Measurements from ENCODE around the gene SHC3. TPM values are rescaled to one million over a fixed set of nuclear protein-coding genes. Genes with fewer than 3 reads are reported as not detected.

Gene SHC3
- polyA plus RNA-seq, 1 experiment = 1.3 TPM

DNA sequence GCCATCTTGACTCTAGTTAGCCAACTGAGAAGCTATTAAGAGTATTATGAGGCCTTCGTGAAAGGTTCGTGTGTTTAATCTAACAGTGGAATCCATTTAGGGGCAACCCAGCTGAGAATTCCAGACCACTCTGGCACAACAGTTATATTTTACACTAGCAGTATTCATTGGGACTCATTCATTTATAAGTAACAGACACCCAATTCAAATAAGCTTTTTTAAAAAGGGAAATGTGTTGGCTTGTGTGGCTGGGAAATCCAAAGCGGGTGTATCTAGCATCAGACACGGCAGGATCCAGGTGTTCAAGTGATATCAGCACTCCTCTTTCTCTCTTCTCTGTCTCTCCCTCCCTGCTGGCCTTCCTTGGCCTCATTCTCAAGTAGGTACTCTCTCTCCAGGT lies 46.0 kb upstream of the SHC3 start:
- Histone ChIP-seq H3K27me3 (ENCODE audit: control insufficient read depth, insufficient read depth, low read length) (peaks cover 1% of the 10 kb centered on the region), H3K36me3 (ENCODE audit: control insufficient read depth, insufficient read depth, low read length) (no peaks in the 10 kb centered on the region), H3K4me3 (ENCODE audit: low read depth, low read length) (no peak overlapping the region)
- POLR2A ChIA-PET = no interaction called here
- CTCF ChIA-PET = no interaction called here
- no peak for DNase-seq (ENCODE audit: low read depth)
- TF ChIP-seq, protein P1, sequence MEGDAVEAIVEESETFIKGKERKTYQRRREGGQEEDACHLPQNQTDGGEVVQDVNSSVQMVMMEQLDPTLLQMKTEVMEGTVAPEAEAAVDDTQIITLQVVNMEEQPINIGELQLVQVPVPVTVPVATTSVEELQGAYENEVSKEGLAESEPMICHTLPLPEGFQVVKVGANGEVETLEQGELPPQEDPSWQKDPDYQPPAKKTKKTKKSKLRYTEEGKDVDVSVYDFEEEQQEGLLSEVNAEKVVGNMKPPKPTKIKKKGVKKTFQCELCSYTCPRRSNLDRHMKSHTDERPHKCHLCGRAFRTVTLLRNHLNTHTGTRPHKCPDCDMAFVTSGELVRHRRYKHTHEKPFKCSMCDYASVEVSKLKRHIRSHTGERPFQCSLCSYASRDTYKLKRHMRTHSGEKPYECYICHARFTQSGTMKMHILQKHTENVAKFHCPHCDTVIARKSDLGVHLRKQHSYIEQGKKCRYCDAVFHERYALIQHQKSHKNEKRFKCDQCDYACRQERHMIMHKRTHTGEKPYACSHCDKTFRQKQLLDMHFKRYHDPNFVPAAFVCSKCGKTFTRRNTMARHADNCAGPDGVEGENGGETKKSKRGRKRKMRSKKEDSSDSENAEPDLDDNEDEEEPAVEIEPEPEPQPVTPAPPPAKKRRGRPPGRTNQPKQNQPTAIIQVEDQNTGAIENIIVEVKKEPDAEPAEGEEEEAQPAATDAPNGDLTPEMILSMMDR (IDR thresholded peaks at IDR 0.05; ENCODE audit: insufficient read depth, low read depth, low read length) = no peak

DNA sequence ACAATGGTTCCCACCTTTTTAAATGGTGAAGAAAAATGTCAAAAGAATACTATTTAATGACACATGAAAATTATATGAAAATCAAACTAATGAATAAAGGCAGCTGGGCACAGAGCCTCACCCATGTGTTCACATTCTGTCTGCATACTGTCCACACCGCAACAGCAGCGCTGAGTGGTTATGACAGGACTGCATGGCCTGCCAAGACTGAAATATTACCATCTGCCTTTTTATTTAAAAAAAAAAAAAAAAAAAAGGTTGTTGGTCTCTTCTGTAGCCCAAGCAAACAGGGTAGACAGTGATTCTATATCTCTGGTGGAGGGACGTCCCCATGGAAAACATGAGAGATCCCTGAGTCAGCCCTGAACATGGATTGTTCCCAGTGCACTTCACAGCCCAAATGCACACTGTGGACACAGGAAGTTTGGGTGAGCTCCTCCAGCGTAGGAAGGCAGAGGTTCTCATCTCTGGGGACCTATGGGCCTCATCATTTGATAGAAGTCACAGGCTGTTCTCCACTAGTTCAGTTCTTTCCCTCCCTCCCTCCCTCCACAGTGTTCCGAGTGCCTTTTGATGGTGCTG lies 44.9 kb upstream of the SHC3 start:
- TF ChIP-seq, protein P1 (IDR thresholded peaks at IDR 0.05; ENCODE audit: insufficient read depth, low read depth, low read length) = no peak
- ChIA-PET POLR2A (no interaction called here), CTCF (no interaction called here)
- DNase-seq (ENCODE audit: low read depth) = no peak
- Histone ChIP-seq H3K36me3 (ENCODE audit: control insufficient read depth, insufficient read depth, low read length) (no peaks in the 10 kb centered on the region), H3K27me3 (ENCODE audit: control insufficient read depth, insufficient read depth, low read length) (peaks cover 4% of the 10 kb centered on the region), H3K4me3 (ENCODE audit: low read depth, low read length) (no peak overlapping the region)

DNA sequence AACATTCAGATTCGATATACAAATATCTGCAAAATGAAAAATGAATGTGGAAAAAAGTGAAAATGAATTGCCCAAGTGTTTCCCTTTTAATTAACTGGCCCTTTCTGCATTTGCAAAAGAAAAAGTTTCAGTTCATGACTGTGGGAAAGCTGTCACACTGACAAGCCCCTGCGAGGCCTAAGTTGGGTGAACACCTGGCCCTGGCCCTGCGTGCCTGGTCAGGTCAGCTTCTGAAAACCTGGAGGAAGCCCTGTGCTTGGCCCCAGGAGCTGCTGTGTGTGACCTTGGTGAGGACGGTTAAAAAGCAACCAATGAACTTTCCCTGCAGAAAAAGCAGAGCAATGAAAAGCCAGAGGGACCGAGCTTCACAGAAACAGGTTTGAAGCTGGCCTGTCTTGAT lies 41.0 kb upstream of the SHC3 start:
- no peaks in the 10 kb centered on the region for H3K36me3 ChIP-seq (ENCODE audit: control insufficient read depth, insufficient read depth, low read length)
- CTCF ChIA-PET = no interaction called here
- POLR2A ChIA-PET = no interaction called here
- H3K4me3 ChIP-seq (ENCODE audit: low read depth, low read length) = no peak overlapping the region
- H3K27me3 ChIP-seq (ENCODE audit: control insufficient read depth, insufficient read depth, low read length) = peaks cover 2% of the 10 kb centered on the region; the same call in 1 of the 2 replicates
- TF ChIP-seq, protein P1 (IDR thresholded peaks at IDR 0.05; ENCODE audit: insufficient read depth, low read depth, low read length) = no peak
- no peak for DNase-seq (ENCODE audit: low read depth)

DNA sequence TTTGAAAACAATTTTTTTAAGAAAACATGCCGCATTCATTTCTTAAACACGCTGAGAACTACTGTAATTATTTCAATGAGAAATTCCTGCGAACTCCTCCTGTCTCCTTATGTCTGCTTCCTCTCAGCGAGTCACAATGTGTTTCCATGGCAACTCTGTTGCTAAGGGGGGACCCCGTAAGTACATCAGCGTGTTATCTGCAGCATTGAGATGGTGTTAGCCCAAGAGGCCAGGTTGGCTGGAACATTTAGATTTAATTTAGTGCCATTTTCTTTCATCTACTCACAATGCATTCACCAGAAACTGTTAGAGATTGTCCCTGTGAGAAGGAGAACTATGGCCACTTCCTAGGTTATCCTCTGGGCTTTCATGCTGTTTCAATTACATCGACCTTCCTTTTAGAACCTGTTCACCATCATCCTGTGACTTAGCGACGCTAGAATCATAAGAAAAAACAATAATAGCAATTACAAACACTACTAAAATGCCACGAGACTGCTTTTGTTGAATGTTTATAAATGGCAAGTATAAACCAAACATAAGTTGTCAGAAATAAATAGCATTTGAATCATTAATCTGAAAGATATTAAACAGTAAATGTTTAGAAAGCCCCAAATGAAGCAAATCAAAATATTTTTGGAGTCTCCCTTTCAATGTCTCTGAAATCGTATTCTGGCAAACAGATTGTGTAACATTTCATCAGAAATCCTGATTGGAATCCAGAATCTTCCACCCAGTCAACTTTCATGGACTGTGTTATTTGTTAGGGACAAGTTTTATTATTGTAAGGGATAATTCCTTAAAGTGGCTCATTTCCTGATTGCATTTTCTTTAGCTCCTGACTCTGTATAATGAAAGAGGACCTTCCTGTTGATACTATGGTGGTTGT lies 39.7 kb upstream of the SHC3 start:
- Histone ChIP-seq H3K36me3 (ENCODE audit: control insufficient read depth, insufficient read depth, low read length) (no peaks in the 10 kb centered on the region), H3K27me3 (ENCODE audit: control insufficient read depth, insufficient read depth, low read length) (peaks cover 2% of the 10 kb centered on the region; the same call in 1 of the 2 replicates), H3K4me3 (ENCODE audit: low read depth, low read length) (no peak overlapping the region)
- DNase-seq (ENCODE audit: low read depth) = no peak
- ChIA-PET POLR2A (no interaction called here), CTCF (no interaction called here)
- TF ChIP-seq, protein P1 (IDR thresholded peaks at IDR 0.05; ENCODE audit: insufficient read depth, low read depth, low read length) = no peak

DNA sequence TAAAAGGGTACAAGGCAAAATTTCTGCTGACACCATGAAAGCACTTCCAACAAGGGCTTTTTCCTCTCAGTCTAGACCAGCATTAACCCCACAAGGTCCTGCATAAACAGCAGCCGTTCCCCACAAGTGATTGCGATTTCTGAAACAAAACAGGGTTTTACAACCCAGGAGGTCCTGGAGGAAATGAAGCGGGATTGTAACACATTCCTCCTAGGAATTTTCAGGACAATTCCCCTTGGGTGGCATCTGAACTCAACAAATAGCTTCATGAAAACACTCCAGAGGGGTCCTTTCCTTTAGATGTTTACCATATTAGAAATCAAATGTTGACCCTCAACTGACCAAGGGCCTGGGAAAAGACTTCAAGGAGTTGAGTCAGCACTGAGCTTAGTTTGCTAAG lies 36.7 kb upstream of the SHC3 start:
- ChIA-PET CTCF (no interaction called here), POLR2A (no interaction called here)
- Histone ChIP-seq H3K4me3 (ENCODE audit: low read depth, low read length) (no peak overlapping the region), H3K36me3 (ENCODE audit: control insufficient read depth, insufficient read depth, low read length) (no peaks in the 10 kb centered on the region), H3K27me3 (ENCODE audit: control insufficient read depth, insufficient read depth, low read length) (peaks cover 2% of the 10 kb centered on the region; the same call in 1 of the 2 replicates)
- DNase-seq (ENCODE audit: low read depth) = no peak
- TF ChIP-seq, protein P1 (IDR thresholded peaks at IDR 0.05; ENCODE audit: insufficient read depth, low read depth, low read length) = no peak

All from BJ (cell line).